NCI-H526 (cell line): ENCODE measurements around the gene SPNS3.

Experiments
- DNase-seq, 2 experiments: peaks; one replicate each; lab custom pipeline; 2025; lab: John Stamatoyannopoulos, UW

SPNS3 gene

GRCh38 chr17:4527134-4527533 is 93.4 kb downstream of the SPNS3 start:
- no peak for DNase-seq

GRCh38 chr17:4527566-4528125 is 93.9 kb downstream of the SPNS3 start:
- DNase-seq = no peak

- no peak for DNase-seq
Observed at GRCh38 chr17:4529533-4530152, 95.9 kb downstream of the SPNS3 start.

- DNase-seq = no peak
Observed at GRCh38 chr17:4530799-4531730, 97.3 kb downstream of the SPNS3 start.

- DNase-seq = no peak
Observed at GRCh38 chr17:4531988-4532736, 98.4 kb downstream of the SPNS3 start.

- no peak for DNase-seq
Observed at GRCh38 chr17:4532860-4533522, 99.3 kb downstream of the SPNS3 start.

GRCh38 chr17:4533523-4534504 is 100.1 kb downstream of the SPNS3 start:
- DNase-seq = no peak

GRCh38 chr17:4534515-4534914 is 100.8 kb downstream of the SPNS3 start:
- no peak for DNase-seq

GRCh38 chr17:4534928-4535666 is 101.4 kb downstream of the SPNS3 start:
- DNase-seq = no peak

GRCh38 chr17:4535667-4536258 is 102.0 kb downstream of the SPNS3 start:
- DNase-seq = no peak

- DNase-seq = no peak
Observed at GRCh38 chr17:4536259-4536741, 102.6 kb downstream of the SPNS3 start.

GRCh38 chr17:4536742-4537411 is 103.1 kb downstream of the SPNS3 start:
- DNase-seq = no peak
